Mesendoderm (in vitro differentiated cells): ENCODE measurements around the gene ZNF653.

Experiments used
- DNase-seq: peaks from one replicate; pipeline ENCODE4 v3.0.0; 2013
- H2AK5ac ChIP-seq: 2 replicates; pipeline ENCODE4 v1.6.1; 2013; ENCODE audit warnings: low read length, inconsistent platforms
- H2BK120ac ChIP-seq: 2 replicates; pipeline ENCODE4 v1.6.1; 2013; ENCODE audit warnings: low read depth, mild to moderate bottlenecking, low read length, moderate library complexity, mixed read lengths
- H2BK15ac ChIP-seq: replicated peaks from 2 replicates; pipeline ENCODE4 v1.6.1; 2013; ENCODE audit warnings: low read depth, mild to moderate bottlenecking, moderate library complexity
- H2BK5ac ChIP-seq: 2 replicates; pipeline ENCODE4 v1.6.1; 2013; ENCODE audit warnings: low read length, inconsistent platforms
- H3K18ac ChIP-seq: 2 replicates; pipeline ENCODE4 v1.6.1; 2013; ENCODE audit warnings: mild to moderate bottlenecking, low read length, mixed read lengths
- H3K23ac ChIP-seq: one replicate; pipeline ENCODE4 v1.6.1; 2013; ENCODE audit warnings: low read length
- H3K27ac ChIP-seq: 2 replicates; pipeline ENCODE4 v1.5.1; 2013; ENCODE audit warnings: low read depth, mild to moderate bottlenecking, inconsistent platforms, low read length, moderate library complexity
- H3K27me3 ChIP-seq: 2 replicates; pipeline ENCODE4 v1.6.1; 2013; ENCODE audit warnings: low read length, control low read depth, mild to moderate bottlenecking, inconsistent platforms; ENCODE audit not compliant: insufficient read depth, poor library complexity
- H3K36me3 ChIP-seq: 2 replicates; pipeline ENCODE4 v1.6.1; 2013; ENCODE audit warnings: low read length, inconsistent platforms; ENCODE audit not compliant: control insufficient read depth, insufficient read depth
- H3K4ac ChIP-seq: one replicate; pipeline ENCODE4 v1.6.1; 2013; ENCODE audit warnings: low read depth, mild to moderate bottlenecking, low read length, moderate library complexity
- H3K4me1 ChIP-seq: 2 replicates; pipeline ENCODE4 v1.6.1; 2013; ENCODE audit warnings: low read depth, low read length, inconsistent platforms; ENCODE audit not compliant: control insufficient read depth
- H3K4me2 ChIP-seq: 2 replicates; pipeline ENCODE4 v1.6.1; 2013; ENCODE audit warnings: low read length
- H3K4me3 ChIP-seq: 2 replicates; pipeline ENCODE4 v1.5.1; 2013; ENCODE audit warnings: mild to moderate bottlenecking, low read length
- H3K56ac ChIP-seq: one replicate; pipeline ENCODE4 v1.6.1; 2013; ENCODE audit warnings: low read length
- H3K79me1 ChIP-seq: 2 replicates; pipeline ENCODE4 v1.6.1; 2013; ENCODE audit warnings: low read length, inconsistent platforms
- H3K79me2 ChIP-seq: 2 replicates; pipeline ENCODE4 v1.6.1; 2013; ENCODE audit warnings: mild to moderate bottlenecking, low read length; ENCODE audit not compliant: control insufficient read depth, insufficient read depth
- H3K9ac ChIP-seq: 2 replicates; pipeline ENCODE4 v1.6.1; 2013; ENCODE audit warnings: low read length, inconsistent platforms
- H4K5ac ChIP-seq: one replicate; pipeline ENCODE4 v1.6.1; 2013; ENCODE audit warnings: low read length
- H4K8ac ChIP-seq: one replicate; pipeline ENCODE4 v1.6.1; 2013; ENCODE audit warnings: low read depth, mild to moderate bottlenecking, control low read depth, low read length, moderate library complexity
- WGBS: extraction: QIAGEN DNeasy Blood & Tissue Kit; methylation state at CpG from one replicate; pipeline ENCODE4 v1.1.7; 2013; ENCODE audit warnings: low lambda C conversion rate, missing lambda C conversion rate; ENCODE audit not compliant: insufficient coverage; ENCODE audit errors: extremely low coverage; 5-methylcytosine and 5-hydroxymethylcytosine counted together

The ZNF653 gene

DNA sequence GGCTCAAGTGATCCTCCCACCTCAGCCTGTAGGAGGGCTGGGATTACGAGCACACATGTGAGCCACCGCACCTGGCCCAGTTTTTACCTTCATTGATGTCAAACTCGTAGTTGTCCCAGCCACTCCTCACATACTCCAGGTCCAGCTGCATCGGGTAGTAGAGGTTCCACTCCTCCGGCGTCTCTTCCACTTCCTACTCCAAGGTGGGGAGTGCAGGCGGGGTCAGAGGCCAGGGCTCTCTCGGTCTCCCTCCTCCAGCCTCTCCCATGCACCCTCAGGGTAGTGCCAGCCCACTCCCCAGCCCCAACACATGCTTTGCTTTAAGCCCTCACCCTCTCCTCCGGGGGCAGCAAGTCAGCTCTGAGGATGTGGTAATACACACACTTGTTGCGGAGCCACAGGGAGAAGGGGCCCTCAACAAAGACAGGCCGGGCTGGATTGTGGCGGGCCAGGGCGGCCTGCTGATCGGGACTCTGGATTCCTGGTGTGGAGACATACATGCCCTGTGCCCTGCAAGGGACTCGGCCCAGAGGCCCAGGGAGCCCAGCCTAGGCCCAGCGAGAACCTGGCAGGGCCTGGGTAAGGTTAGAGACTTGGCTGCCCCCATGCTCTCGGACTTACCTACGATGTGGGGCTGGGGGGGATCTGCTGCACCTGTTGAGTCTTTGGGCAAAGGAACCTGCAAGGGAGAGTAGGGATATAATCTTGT lies 1.9 kb upstream of the ZNF653 start:
- WGBS = no CpG with 5 or more reads among the region's 18 CpGs
- Histone ChIP-seq H3K4ac (no peak overlapping the region), H3K18ac (no peak overlapping the region), H3K4me1 (peaks cover 4% of the 10 kb centered on the region), H4K5ac (no peak overlapping the region), H3K36me3 (no peaks in the 10 kb centered on the region), H3K56ac (no peak overlapping the region), H2AK5ac (no peak overlapping the region), H3K79me2 (no peaks in the 10 kb centered on the region), H3K4me2 (no peak overlapping the region), H3K9ac (no peak overlapping the region), H3K4me3 (no peak overlapping the region), H4K8ac (no peak overlapping the region), H2BK5ac (no peak overlapping the region), H3K79me1 (no peaks in the 10 kb centered on the region), H3K27ac (no peak overlapping the region), H3K23ac (no peak overlapping the region), H2BK120ac (no peak overlapping the region), H2BK15ac (no peak overlapping the region), H3K27me3 (no peaks in the 10 kb centered on the region)
- no peak for DNase-seq

DNA sequence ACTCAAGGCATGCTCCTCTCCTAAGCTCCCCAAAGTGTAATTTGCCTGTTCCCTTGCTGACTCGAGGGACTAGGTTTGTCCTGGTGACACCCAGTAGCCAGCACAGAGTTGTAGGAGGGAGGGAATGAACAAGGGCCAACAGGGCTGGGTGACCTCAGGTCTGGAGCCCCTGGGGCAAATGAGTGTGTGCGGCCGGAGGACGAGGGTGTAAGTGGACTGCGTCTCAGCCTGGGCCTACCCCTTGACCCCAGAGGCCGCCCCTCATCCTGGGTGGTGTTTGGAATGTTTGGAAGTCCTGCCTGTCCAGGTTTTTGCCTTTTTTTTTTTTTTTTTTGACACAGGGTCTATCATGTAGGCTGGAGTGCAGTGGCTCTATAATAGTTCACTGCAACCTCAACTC lies 1.3 kb upstream of the ZNF653 start:
- no peak overlapping the region for H4K5ac ChIP-seq
- no peak overlapping the region for H3K9ac ChIP-seq
- no CpG with 5 or more reads among the region's 6 CpGs for WGBS
- no peak overlapping the region for H3K23ac ChIP-seq
- H2BK15ac ChIP-seq = no peak overlapping the region
- no peak overlapping the region for H4K8ac ChIP-seq
- DNase-seq = no peak
- H3K4ac ChIP-seq = no peak overlapping the region
- H2BK5ac ChIP-seq = no peak overlapping the region
- peaks cover 4% of the 10 kb centered on the region for H3K4me1 ChIP-seq
- H3K36me3 ChIP-seq = no peaks in the 10 kb centered on the region
- H3K27ac ChIP-seq = no peak overlapping the region
- H2BK120ac ChIP-seq = no peak overlapping the region
- H3K79me2 ChIP-seq = no peaks in the 10 kb centered on the region
- H3K4me3 ChIP-seq = no peak overlapping the region
- no peaks in the 10 kb centered on the region for H3K79me1 ChIP-seq
- no peaks in the 10 kb centered on the region for H3K27me3 ChIP-seq
- no peak overlapping the region for H3K4me2 ChIP-seq
- no peak overlapping the region for H3K56ac ChIP-seq
- H2AK5ac ChIP-seq = no peak overlapping the region
- H3K18ac ChIP-seq = no peak overlapping the region

DNA sequence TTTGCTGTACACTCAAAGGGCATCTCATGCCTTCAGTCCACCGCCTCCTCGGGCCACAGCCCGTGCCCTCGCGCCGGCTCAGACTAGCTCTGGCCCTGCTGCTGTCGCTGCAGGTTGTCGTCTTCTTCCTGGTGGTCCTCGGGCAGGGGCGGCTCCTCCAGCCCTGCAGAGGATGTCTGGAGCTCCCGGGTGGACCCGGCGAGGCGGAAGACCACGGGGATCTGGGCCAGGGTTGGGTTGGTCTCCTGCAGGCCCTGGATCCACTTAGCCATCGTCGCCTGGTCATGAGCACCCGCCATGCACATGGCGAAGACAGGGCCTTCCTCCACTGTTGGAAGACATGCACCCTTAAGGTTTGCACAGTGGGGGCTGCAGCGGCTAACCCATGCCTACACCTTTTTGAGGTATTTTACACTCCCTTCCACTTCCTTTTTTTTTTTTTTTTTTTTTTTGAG lies 489 bp upstream of the ZNF653 start:
- peaks cover 4% of the 10 kb centered on the region for H3K4me1 ChIP-seq
- peak overlapping the region; percentile 48 for H2BK5ac ChIP-seq
- H3K23ac ChIP-seq = no peak overlapping the region
- H3K4me3 ChIP-seq = no peak overlapping the region
- no peaks in the 10 kb centered on the region for H3K79me1 ChIP-seq
- H3K79me2 ChIP-seq = no peaks in the 10 kb centered on the region
- H3K27ac ChIP-seq = no peak overlapping the region
- peak overlapping the region; percentile 7 for H4K8ac ChIP-seq
- H2BK15ac ChIP-seq = no peak overlapping the region
- H3K9ac ChIP-seq = peak overlapping the region; percentile 81
- peak overlapping the region; percentile 80 for H3K4me2 ChIP-seq
- H2AK5ac ChIP-seq = no peak overlapping the region
- no peaks in the 10 kb centered on the region for H3K36me3 ChIP-seq
- H3K27me3 ChIP-seq = no peaks in the 10 kb centered on the region
- WGBS = no CpG with 5 or more reads among the region's 20 CpGs
- H3K4ac ChIP-seq = no peak overlapping the region
- H3K18ac ChIP-seq = no peak overlapping the region
- H3K56ac ChIP-seq = peak overlapping the region; percentile 87
- H4K5ac ChIP-seq = no peak overlapping the region
- H2BK120ac ChIP-seq = no peak overlapping the region
- no peak for DNase-seq

DNA sequence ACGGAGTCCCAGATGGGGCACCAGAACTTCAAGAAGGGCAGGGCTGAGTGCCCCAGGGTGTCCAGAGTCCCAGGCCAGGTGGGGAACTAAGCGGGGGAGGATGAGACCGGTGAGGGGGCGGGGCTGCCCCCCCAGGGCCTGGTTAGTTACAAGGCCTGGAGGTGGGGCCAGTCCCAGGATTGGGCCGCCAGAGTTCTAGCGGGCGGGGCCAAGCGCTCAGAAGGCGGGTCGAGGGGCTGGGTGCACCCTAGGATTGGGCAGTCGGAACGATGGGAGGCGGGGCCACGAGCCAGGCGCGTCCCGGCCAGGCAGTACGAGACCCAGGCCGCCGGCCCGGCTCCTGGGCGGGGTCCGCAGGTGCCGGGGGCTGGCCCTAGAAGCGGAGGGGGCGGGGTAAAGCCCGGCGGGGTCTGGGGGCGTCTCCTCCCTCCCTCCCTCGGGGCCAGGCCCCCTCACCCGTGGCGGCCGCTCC lies 571 bp downstream of the ZNF653 start:
- Histone ChIP-seq H3K9ac (peak overlapping the region; percentile 80), H2AK5ac (no peak overlapping the region), H4K5ac (no peak overlapping the region), H3K4me1 (peaks cover 4% of the 10 kb centered on the region), H4K8ac (peak overlapping the region; percentile 30), H3K27me3 (no peaks in the 10 kb centered on the region), H2BK120ac (no peak overlapping the region), H2BK15ac (no peak overlapping the region), H3K4ac (peak overlapping the region; percentile 64), H2BK5ac (no peak overlapping the region), H3K36me3 (no peaks in the 10 kb centered on the region), H3K79me1 (no peaks in the 10 kb centered on the region), H3K4me3 (peak overlapping the region; percentile 72), H3K18ac (peak overlapping the region; percentile 70), H3K27ac (peak overlapping the region; percentile 81), H3K23ac (no peak overlapping the region), H3K4me2 (peak overlapping the region; percentile 94), H3K56ac (peak overlapping the region; percentile 99), H3K79me2 (no peaks in the 10 kb centered on the region)
- WGBS = no CpG with 5 or more reads among the region's 33 CpGs
- DNase-seq = peak; percentile 98

DNA sequence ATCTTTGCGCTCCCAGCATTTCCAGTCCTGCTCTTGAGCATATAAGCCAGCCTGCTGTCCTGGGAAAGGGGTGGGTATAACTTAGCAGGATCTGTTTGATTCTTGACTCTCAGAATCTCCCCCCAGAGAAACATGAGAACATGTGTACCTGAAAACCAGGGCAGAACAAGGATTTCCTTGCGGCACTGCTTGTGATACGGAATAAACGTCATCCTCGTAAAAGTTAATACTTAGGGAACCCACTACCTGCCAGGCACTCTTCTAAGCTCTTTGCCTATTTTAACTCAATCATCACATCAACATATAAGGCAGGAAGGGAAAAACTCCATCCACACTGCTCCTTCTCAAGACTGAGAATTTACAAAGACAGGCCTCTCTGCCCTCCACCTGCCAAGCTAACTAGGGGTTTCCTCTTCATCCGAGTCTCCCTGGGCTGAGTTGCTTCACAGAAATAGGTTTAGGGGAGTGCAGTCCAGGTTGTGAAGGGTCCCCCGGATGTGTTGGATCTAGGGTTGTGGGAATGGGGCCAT lies 1.1 kb downstream of the ZNF653 start:
- Histone ChIP-seq H2BK15ac (no peak overlapping the region), H3K23ac (no peak overlapping the region), H2AK5ac (no peak overlapping the region), H3K4me1 (peaks cover 4% of the 10 kb centered on the region), H3K56ac (peak overlapping the region; percentile 90), H3K27ac (no peak overlapping the region), H3K79me1 (no peaks in the 10 kb centered on the region), H4K5ac (no peak overlapping the region), H3K4me2 (peak overlapping the region; percentile 94), H3K4ac (no peak overlapping the region), H4K8ac (no peak overlapping the region), H2BK5ac (no peak overlapping the region), H3K18ac (no peak overlapping the region), H3K36me3 (no peaks in the 10 kb centered on the region), H2BK120ac (no peak overlapping the region), H3K9ac (peak overlapping the region; percentile 77), H3K4me3 (peak overlapping the region; percentile 59), H3K27me3 (no peaks in the 10 kb centered on the region), H3K79me2 (no peaks in the 10 kb centered on the region)
- no peak for DNase-seq
- no CpG with 5 or more reads among the region's 7 CpGs for WGBS
